WI38 (cell line): ENCODE data around the gene SGCD.
"Not testable (repeated sequence)": the region's sequence is repeated elsewhere in the genome, so short reads cannot be mapped to it uniquely, and the experiment has no call there.

Source experiments
- H3K4me3 ChIP-seq: 2 replicates; pipeline ENCODE4 v1.5.1; 2011; ENCODE audit warnings: low read depth, mild to moderate bottlenecking, control low read depth, low read length
- TF ChIP-seq, protein P1 (sequence below): IDR thresholded peaks from 2 replicates; pipeline ENCODE4 v1.5.1; 2012; ENCODE audit warnings: low read depth, mild to moderate bottlenecking, control low read depth, low read length

The SGCD gene

DNA sequence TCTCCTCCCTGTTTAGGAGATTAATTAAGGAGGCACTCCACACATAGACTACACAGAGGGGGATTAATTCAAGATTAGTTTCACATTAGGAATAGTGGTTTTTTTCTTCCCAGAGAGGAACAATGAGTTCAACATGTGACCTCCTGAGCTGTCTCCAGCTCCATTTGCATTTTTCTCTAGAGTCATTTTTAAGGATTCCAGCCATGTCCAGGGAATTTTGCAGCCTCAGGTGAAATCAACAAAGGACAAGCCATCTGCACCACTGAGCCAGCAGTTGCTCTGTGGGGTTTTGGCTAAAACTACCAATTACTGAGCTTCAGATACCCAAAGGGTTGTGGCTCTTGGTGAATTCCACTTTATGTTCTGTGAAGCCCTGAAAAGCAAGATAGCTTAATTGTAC, 264.7 kb downstream of the SGCD start:
- no peak overlapping the region for H3K4me3 ChIP-seq
- TF ChIP-seq, protein P1, sequence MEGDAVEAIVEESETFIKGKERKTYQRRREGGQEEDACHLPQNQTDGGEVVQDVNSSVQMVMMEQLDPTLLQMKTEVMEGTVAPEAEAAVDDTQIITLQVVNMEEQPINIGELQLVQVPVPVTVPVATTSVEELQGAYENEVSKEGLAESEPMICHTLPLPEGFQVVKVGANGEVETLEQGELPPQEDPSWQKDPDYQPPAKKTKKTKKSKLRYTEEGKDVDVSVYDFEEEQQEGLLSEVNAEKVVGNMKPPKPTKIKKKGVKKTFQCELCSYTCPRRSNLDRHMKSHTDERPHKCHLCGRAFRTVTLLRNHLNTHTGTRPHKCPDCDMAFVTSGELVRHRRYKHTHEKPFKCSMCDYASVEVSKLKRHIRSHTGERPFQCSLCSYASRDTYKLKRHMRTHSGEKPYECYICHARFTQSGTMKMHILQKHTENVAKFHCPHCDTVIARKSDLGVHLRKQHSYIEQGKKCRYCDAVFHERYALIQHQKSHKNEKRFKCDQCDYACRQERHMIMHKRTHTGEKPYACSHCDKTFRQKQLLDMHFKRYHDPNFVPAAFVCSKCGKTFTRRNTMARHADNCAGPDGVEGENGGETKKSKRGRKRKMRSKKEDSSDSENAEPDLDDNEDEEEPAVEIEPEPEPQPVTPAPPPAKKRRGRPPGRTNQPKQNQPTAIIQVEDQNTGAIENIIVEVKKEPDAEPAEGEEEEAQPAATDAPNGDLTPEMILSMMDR = no peak

DNA sequence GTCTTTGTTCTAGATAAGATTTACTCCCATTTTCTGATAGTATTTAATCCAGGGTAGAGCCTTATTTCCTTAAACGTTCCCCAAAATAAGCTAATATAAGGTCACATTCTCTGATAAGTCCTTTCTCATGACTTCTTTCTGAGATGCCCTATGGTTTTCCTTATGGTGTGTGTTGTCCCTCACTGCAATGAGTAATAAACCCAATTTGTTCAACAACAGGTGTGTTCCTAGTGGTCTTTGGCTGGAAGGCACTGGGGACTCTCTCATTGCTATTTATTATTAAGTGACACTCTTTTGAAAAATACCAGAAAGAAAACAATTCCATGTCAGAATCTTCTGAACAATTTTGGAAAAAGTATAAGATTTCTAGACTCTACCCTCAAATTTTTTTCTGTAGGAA, 266.6 kb downstream of the SGCD start:
- no peak overlapping the region for H3K4me3 ChIP-seq
- TF ChIP-seq, protein P1 = no peak

- H3K4me3 ChIP-seq = no peak overlapping the region
Measured at GRCh38 chr5:156594406-156594805, 267.4 kb downstream of the SGCD start.

GRCh38 chr5:156595132-156595787, 268.3 kb downstream of the SGCD start:
- TF ChIP-seq, protein P1 = no peak
- H3K4me3 ChIP-seq = no peak overlapping the region

More at GRCh38 chr5:156594406-156594805, 267.4 kb downstream of the SGCD start:
- TF ChIP-seq, protein P1 = no peak

- no peak overlapping the region for H3K4me3 ChIP-seq
Measured at GRCh38 chr5:156597276-156597675, 270.3 kb downstream of the SGCD start.

DNA sequence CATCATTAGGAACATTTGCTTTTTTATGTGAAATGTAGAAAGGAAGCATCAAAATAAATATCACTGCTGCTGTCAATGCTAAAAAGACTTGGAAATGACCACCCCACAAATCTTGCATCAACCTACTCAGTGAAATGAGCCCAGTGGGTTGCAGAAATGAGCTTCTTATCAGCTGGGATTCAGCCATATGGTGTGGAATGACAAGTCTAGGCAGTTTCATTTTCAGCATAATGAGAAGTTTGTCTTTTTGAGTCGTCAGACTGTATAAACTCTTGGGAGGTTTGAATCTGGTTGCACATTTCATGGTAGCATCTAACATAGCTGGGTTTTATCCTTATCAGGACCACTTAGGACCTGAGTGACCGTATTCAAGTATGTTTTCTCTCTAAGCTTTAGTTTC, 272.0 kb downstream of the SGCD start:
- TF ChIP-seq, protein P1 = no peak
- no peak overlapping the region for H3K4me3 ChIP-seq

More at GRCh38 chr5:156597276-156597675, 270.3 kb downstream of the SGCD start:
- TF ChIP-seq, protein P1 = no peak

DNA sequence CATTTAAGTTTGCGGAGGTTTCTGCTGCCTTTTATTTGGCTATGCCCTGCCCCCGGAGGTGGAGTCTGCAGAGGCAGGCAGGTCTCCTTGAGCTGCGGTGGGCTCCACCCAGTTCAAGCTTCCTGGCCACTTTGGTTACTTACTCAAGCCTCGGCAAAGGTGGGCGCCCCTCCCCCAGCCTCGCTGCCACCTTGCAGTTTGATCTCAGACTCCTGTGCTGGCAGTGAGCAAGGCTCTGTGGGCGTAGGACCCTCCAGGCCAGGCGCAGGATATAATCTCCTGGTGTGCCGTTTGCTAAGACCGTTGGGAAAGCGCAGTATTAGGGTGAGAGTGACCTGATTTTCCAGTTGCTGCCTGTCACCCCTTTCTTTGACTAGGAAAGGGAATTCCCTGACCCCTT, 283.6 kb downstream of the SGCD start:
- not testable (repeated sequence) for H3K4me3 ChIP-seq

DNA sequence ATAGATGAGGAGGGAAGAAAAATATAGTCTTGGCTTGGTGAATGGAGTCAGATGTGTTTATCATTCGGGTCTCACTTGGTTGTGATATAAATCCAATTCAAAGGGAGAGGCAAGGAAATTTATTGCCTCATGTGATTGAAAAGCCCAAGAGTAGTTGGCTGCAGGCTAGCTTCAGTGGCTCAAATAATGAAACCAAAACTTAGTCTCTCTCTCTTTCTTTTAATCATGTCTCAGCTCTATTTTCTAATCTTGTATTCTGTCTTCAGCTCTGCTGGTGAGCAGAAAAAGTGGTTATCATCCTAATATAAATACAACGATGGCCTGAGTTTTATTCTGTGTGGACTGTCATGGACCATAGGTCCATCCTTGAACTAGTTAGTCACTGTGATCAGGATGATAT, 288.9 kb downstream of the SGCD start:
- TF ChIP-seq, protein P1 = no peak

More for the DNA sequence above, 288.9 kb downstream of the SGCD start:
- H3K4me3 ChIP-seq = no peak overlapping the region
